ENCODE results near the gene LGALS3BP. TPM values are rescaled to one million over a fixed set of nuclear protein-coding genes. Genes with fewer than 3 reads are reported as not detected.

The LGALS3BP gene
- total RNA-seq, 1 donor from 2014 or later: 24.3 TPM

DNA sequence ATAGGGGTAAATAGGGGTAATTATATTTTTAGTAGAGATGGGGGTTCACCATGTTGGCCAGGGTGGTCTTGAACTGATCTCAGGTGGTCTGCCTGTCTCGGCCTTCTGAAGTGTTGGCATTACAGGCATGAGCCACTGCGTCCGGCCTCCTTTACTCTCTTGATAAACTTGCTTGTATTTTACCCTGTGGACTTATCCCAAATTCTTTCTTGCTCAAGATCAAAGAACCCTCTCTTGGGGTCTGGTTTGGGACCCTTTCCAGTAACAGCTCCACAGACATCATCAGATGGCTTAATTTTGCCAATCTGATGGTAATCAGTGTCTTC lies 38.6 kb upstream of the LGALS3BP start:
- no peak overlapping the region for H3K4me3 Mint-ChIP-seq
- H3K9me3 Mint-ChIP-seq: peaks cover 9% of the 10 kb centered on the region
- DNase-seq (ENCODE audit: low read depth, low spot score): no peak
- TF ChIP-seq, protein P1, sequence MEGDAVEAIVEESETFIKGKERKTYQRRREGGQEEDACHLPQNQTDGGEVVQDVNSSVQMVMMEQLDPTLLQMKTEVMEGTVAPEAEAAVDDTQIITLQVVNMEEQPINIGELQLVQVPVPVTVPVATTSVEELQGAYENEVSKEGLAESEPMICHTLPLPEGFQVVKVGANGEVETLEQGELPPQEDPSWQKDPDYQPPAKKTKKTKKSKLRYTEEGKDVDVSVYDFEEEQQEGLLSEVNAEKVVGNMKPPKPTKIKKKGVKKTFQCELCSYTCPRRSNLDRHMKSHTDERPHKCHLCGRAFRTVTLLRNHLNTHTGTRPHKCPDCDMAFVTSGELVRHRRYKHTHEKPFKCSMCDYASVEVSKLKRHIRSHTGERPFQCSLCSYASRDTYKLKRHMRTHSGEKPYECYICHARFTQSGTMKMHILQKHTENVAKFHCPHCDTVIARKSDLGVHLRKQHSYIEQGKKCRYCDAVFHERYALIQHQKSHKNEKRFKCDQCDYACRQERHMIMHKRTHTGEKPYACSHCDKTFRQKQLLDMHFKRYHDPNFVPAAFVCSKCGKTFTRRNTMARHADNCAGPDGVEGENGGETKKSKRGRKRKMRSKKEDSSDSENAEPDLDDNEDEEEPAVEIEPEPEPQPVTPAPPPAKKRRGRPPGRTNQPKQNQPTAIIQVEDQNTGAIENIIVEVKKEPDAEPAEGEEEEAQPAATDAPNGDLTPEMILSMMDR (conservative IDR thresholded peaks at IDR 0.05): no peak
- no peak overlapping the region for H3K27ac Mint-ChIP-seq (ENCODE audit: unreplicated experiment)
- H3K27me3 Mint-ChIP-seq (ENCODE audit: low read depth): peaks cover 47% of the 10 kb centered on the region
- peaks cover 6% of the 10 kb centered on the region for H3K36me3 Mint-ChIP-seq (ENCODE audit: low read depth)
- H3K4me1 Mint-ChIP-seq: peaks cover 2% of the 10 kb centered on the region

DNA sequence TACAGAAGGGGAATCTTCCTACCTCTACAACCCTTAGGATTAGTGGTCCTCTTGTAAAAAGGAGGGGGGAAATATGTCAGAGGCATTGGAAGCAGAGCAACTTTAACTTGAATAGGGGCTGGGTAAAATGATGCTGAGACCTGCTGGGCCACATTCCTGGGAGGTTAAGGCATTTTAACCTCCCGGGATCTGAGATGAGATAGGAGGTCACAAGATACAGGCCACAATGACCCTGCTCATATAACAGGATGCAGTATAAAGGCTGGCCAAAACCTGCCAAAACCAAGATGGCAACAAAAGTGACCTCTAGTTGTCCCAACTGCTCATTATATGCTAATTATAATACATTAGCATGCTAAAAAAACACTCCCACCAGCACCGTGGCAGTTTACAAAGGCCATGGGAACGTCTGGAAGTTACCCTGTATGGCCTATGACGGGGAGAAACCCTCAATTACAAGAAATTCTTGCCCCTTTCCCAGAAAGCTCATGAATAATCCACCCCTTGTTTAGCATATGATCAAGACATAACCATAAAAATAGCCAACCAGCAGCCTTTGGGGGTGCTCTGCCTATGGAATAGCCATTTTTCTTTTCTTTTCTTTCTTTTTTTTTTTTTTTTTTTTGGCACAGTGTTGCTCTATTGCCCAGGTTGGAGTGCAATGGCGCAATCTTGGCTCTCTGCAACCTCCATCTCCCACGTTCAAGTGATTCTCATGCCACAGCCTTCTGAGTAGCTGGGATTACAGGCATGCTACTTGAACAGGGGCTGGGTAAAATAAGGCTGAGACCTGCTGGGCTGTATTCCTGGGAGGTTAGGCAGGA lies 38.0 kb upstream of the LGALS3BP start:
- no peak overlapping the region for H3K4me3 Mint-ChIP-seq
- DNase-seq (ENCODE audit: low read depth, low spot score): no peak
- peaks cover 6% of the 10 kb centered on the region for H3K36me3 Mint-ChIP-seq (ENCODE audit: low read depth)
- peaks cover 12% of the 10 kb centered on the region for H3K9me3 Mint-ChIP-seq
- peaks cover 41% of the 10 kb centered on the region for H3K27me3 Mint-ChIP-seq (ENCODE audit: low read depth)
- TF ChIP-seq, protein P1 (conservative IDR thresholded peaks at IDR 0.05): no peak
- no peak overlapping the region for H3K27ac Mint-ChIP-seq (ENCODE audit: unreplicated experiment)
- no peaks in the 10 kb centered on the region for H3K4me1 Mint-ChIP-seq

DNA sequence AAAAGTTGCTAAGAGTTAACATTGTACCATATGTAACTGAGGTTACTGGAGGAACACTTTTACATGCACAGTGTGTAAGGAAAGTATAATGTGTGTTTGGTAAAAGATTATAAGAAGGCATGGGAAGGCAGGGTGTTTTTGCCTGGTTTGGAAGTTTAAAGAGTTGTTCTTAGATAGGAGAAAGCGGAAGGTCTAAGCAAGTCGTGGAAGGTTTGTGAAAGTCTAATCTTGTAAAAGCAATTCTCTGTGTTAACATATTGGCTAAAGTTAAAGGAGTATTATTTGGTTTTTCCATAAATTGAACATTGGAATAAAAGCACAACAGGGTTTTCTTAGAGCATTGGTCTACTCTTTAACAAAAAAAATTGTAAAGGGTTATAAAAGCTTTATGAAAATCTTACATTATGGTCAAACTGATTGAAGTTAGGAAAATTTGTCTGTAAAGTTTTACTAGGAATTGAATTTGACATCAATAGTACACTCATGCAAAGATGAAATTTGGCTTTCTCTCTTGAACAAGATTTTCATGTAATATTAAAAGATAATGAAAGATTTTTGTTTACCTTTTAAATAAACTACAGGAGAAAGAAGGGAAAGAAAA lies 34.5 kb upstream of the LGALS3BP start:
- peaks cover 6% of the 10 kb centered on the region for H3K36me3 Mint-ChIP-seq (ENCODE audit: low read depth)
- H3K4me3 Mint-ChIP-seq: no peak overlapping the region
- TF ChIP-seq, protein P1 (conservative IDR thresholded peaks at IDR 0.05): no peak
- peaks cover 7% of the 10 kb centered on the region for H3K27me3 Mint-ChIP-seq (ENCODE audit: low read depth)
- H3K27ac Mint-ChIP-seq (ENCODE audit: unreplicated experiment): no peak overlapping the region
- DNase-seq (ENCODE audit: low read depth, low spot score): no peak
- peaks cover 11% of the 10 kb centered on the region for H3K4me1 Mint-ChIP-seq
- peaks cover 15% of the 10 kb centered on the region for H3K9me3 Mint-ChIP-seq

DNA sequence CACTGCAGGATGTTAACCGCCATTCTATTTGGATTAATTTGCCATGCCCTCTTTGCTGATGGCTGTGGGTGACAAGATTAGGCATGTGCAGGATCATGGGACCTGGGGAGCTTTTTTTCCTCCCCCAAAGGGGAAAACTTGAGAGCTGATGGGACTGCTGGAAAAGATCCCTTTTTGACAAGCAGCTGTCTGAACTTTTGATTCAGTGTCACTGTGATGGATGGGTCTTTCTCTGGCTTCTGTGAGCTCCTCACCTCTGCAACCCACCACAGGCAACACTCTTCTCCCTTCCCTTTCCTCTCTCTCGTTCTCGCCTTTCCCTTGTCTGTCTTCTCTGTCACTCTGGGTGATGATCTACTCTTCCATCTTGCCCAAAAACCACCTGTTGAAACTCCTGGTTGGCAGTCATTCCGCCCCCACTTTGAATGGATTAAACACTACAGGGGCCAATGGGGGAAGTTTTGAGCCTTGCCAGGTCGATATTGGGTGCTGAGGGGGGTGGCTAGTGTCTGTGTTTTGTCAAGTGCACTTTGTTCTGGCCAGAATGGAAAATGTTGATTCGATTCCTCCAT lies 32.9 kb upstream of the LGALS3BP start:
- TF ChIP-seq, protein P1 (conservative IDR thresholded peaks at IDR 0.05): no peak
- DNase-seq (ENCODE audit: low read depth, low spot score): no peak
- Mint-ChIP-seq H3K27me3 (ENCODE audit: low read depth) (no peaks in the 10 kb centered on the region), H3K36me3 (ENCODE audit: low read depth) (peaks cover 6% of the 10 kb centered on the region), H3K4me3 (no peak overlapping the region), H3K9me3 (peaks cover 13% of the 10 kb centered on the region), H3K27ac (ENCODE audit: unreplicated experiment) (no peak overlapping the region), H3K4me1 (peaks cover 24% of the 10 kb centered on the region)

DNA sequence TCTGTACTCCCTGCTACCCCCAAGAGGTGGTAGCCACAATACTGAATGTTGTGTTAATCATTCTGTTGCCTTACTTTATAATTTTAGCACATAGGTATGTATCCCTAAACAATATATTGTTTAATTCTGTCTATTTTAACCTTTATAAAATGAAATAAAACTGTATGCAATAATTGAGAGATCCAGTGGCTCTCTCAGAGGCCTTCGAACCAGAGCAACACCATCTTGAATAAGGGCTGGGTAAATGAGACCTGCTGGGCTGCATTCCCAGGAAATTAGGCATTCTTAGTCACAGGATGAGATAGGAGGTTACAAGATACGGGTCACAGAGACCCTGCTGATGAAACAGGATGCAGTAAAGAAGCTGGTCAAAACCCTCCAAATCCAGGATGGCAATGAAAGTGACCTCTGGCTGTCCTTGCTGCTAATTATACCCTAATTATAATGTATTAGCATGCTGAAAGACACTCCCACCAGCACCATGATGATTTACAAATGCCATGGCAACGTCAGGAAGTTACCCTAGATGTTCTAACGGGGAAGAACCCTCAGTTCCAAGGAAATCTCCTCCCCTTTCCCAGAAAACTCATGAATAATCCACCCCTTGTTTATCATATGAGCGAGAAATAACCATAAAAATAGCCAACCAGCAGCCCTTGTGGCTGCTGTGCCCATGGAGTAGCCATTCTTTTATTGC lies 31.9 kb upstream of the LGALS3BP start:
- peaks cover 3% of the 10 kb centered on the region for H3K36me3 Mint-ChIP-seq (ENCODE audit: low read depth)
- peaks cover 32% of the 10 kb centered on the region for H3K4me1 Mint-ChIP-seq
- no peak overlapping the region for H3K27ac Mint-ChIP-seq (ENCODE audit: unreplicated experiment)
- H3K27me3 Mint-ChIP-seq (ENCODE audit: low read depth): no peaks in the 10 kb centered on the region
- TF ChIP-seq, protein P1 (conservative IDR thresholded peaks at IDR 0.05): no peak
- DNase-seq (ENCODE audit: low read depth, low spot score): no peak
- peaks cover 11% of the 10 kb centered on the region for H3K9me3 Mint-ChIP-seq
- peak overlapping the region; percentile 88 for H3K4me3 Mint-ChIP-seq
